Measurements from ENCODE around the gene LARP4B.

LARP4B gene

GRCh38 chr10:790821-791551 is 140.5 kb downstream of the LARP4B start:
- no peaks in the 10 kb centered on the region for H3K27me3 ChIP-seq (ENCODE audit: low read depth, low read length)
- H2AFZ ChIP-seq (ENCODE audit: low read depth, low read length) = no peak overlapping the region
- H3K9ac ChIP-seq (ENCODE audit: low read length) = no peak overlapping the region
- no peak overlapping the region for H3K27ac ChIP-seq (ENCODE audit: low read length)
- H4K20me1 ChIP-seq (ENCODE audit: insufficient read depth, low read length) = no peaks in the 10 kb centered on the region
- H3K36me3 ChIP-seq (replicated peaks; ENCODE audit: low read depth, low read length) = no peaks in the 10 kb centered on the region
- no peak overlapping the region for H3K4me3 ChIP-seq (ENCODE audit: low read length)
- no peaks in the 10 kb centered on the region for H3K79me2 ChIP-seq (ENCODE audit: low read length)
- no peaks in the 10 kb centered on the region for H3K9me3 ChIP-seq (ENCODE audit: insufficient read depth, low read length)
- no peak overlapping the region for H3K4me2 ChIP-seq (ENCODE audit: low read length)
- no peak for TF ChIP-seq EZH2phosphoT487 (IDR thresholded peaks at IDR 0.05; ENCODE audit: low read depth)
- no peak for TF ChIP-seq CTCF (IDR thresholded peaks at IDR 0.05; ENCODE audit: low read depth, low read length)
- H3K4me1 ChIP-seq (ENCODE audit: low read length) = no peaks in the 10 kb centered on the region

GRCh38 chr10:789831-790701 is 141.4 kb downstream of the LARP4B start:
- H3K4me1 ChIP-seq (ENCODE audit: low read length) = no peaks in the 10 kb centered on the region
- TF ChIP-seq EZH2phosphoT487 (IDR thresholded peaks at IDR 0.05; ENCODE audit: low read depth) = no peak
- TF ChIP-seq CTCF (IDR thresholded peaks at IDR 0.05; ENCODE audit: low read depth, low read length) = no peak
- no peaks in the 10 kb centered on the region for H3K36me3 ChIP-seq (replicated peaks; ENCODE audit: low read depth, low read length)
- H3K79me2 ChIP-seq (ENCODE audit: low read length) = no peaks in the 10 kb centered on the region
- H4K20me1 ChIP-seq (ENCODE audit: insufficient read depth, low read length) = no peaks in the 10 kb centered on the region
- H3K27me3 ChIP-seq (ENCODE audit: low read depth, low read length) = no peaks in the 10 kb centered on the region
- no peak overlapping the region for H3K9ac ChIP-seq (ENCODE audit: low read length)
- H3K9me3 ChIP-seq (ENCODE audit: insufficient read depth, low read length) = no peaks in the 10 kb centered on the region
- no peak overlapping the region for H2AFZ ChIP-seq (ENCODE audit: low read depth, low read length)
- no peak overlapping the region for H3K4me2 ChIP-seq (ENCODE audit: low read length)
- no peak overlapping the region for H3K4me3 ChIP-seq (ENCODE audit: low read length)
- no peak overlapping the region for H3K27ac ChIP-seq (ENCODE audit: low read length)

DNA sequence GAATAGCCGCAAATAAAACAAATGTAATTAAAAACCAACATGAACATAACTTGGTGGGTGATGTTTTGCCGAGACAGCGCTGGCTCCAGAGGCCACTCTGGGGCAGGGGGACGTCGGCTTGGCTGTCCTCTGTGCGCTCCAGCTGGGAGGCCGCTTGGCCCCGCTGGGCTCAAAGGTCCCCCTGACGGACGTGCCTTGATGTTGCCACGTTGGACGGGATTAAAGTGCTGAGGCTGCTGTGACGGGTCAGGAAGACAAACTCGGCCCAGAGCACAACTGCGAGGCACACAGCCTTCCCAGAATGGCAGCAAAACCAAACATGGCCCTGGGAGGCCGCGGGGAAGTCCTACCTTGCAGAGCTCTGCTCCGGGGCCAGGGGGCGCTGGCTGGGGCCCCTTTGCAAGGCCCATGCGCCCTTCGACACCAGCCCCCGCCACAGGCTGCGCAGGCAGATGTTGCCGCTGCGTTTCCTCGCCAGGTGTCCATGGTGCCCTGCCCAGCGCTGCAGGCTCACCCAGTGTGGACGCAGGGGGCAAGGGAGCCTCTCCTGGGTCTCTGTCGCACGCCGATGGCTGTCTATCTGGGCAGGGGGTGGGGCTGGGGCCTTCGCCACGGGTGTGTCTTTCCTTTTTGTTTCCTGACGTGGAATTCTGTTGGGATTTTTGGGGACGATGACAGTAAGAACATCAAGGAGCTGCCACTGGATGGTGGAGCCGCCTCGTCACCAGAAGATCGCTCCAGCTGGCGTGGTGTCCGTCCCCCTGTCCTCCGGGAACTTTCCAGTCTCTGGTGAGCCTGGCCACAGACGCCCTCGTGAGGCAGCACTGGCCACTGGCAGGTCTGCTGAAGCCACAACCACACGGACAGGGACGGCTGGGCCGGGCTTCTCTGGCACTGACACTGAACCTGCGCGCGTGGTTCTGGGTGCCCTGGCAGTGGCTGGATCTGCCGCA is 142.4 kb downstream of the LARP4B start:
- Histone ChIP-seq H3K27ac (ENCODE audit: low read length) (no peak overlapping the region), H2AFZ (ENCODE audit: low read depth, low read length) (no peak overlapping the region), H3K79me2 (ENCODE audit: low read length) (no peaks in the 10 kb centered on the region), H3K9me3 (ENCODE audit: insufficient read depth, low read length) (no peaks in the 10 kb centered on the region), H3K36me3 (replicated peaks; ENCODE audit: low read depth, low read length) (no peaks in the 10 kb centered on the region), H3K9ac (ENCODE audit: low read length) (no peak overlapping the region), H3K4me2 (ENCODE audit: low read length) (no peak overlapping the region), H4K20me1 (ENCODE audit: insufficient read depth, low read length) (no peaks in the 10 kb centered on the region), H3K4me1 (ENCODE audit: low read length) (no peaks in the 10 kb centered on the region), H3K4me3 (ENCODE audit: low read length) (no peak overlapping the region), H3K27me3 (ENCODE audit: low read depth, low read length) (no peaks in the 10 kb centered on the region)
- no peak for TF ChIP-seq CTCF (IDR thresholded peaks at IDR 0.05; ENCODE audit: low read depth, low read length)
- TF ChIP-seq EZH2phosphoT487 (IDR thresholded peaks at IDR 0.05; ENCODE audit: low read depth) = no peak
